Ecto neural progenitor cell (in vitro differentiated cells): ENCODE measurements around the gene BCAP29.

Experiments
- DNase-seq: peaks from one replicate; pipeline ENCODE4 v3.0.0-alpha.2; 2018; ENCODE audit warnings: low spot score

The BCAP29 gene

GRCh38 chr7:107582875-107583274, 2.8 kb downstream of the BCAP29 start:
- no peak for DNase-seq

- DNase-seq = no peak
Observed at GRCh38 chr7:107584716-107585115, 4.7 kb downstream of the BCAP29 start.

DNA sequence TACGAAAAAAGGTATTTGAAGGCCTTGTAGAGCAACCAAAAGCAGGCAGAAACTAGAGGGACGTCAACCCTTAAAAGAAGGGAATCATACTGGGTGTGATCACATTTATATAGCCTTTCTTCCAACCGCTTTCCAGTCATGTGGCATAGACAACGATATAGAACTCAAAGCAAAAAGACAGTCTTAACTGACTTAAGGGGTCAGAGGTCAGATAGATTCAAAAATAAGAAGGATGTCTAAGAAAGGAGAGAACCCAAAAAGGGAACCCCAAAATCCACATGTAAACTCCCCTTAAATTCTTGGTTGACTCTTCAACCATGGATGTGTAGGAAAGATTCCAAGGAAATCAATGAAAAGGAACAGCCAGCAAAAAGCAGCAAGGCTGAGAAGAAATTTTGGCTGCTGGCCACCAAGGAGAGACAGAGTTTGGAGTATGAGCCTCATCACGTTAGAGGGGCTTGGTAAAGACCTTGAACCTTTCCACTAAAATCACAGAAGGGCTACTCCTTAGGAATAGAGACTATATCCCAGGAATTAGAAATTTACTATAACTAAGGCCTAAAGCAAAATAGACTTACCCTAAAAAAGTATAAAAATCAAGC, 8.6 kb downstream of the BCAP29 start:
- DNase-seq = no peak

- DNase-seq = no peak
Observed at GRCh38 chr7:107591421-107591820, 11.4 kb downstream of the BCAP29 start.

GRCh38 chr7:107592361-107593024, 12.4 kb downstream of the BCAP29 start:
- no peak for DNase-seq

- no peak for DNase-seq
Observed at GRCh38 chr7:107593025-107593410, 13.0 kb downstream of the BCAP29 start.

DNA sequence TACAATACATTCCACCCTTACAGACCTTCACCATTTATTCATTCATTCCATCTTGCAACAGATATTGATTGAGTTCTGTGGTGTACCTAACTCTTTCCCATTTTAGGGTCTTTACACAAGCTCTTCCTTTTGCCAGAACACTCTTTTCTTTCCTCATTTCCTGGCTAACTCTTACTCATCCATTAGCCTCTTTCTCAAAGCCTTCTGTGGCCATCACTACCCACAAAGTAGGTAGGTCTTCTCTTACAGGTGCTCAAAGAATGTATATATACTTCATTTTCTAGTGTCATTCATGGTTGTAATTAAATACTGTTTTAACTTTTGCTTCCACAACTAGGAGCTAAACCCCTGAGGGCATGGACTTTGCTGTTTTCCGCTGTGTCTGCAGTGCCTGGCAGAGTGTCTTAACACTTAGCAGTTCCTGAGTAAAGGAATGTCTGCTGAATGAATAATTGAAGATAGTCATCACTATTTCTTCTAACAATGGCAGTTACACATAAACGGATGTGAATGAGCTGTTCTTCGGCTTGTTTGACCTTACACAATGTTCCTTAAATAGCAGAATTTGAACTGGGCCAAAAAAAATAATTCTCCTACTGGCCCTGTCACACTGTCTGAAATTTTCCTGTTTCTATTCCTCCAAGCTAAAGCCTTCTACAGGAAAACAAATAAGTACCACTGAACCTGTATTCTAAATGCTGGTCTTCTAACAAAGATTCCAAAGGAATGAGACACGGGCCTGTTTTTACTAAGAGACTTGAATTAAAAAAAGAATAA, 15.1 kb downstream of the BCAP29 start:
- no peak for DNase-seq

GRCh38 chr7:107596881-107597581, 17.0 kb downstream of the BCAP29 start:
- DNase-seq = no peak

- DNase-seq = no peak
Observed at GRCh38 chr7:107597582-107597916, 17.5 kb downstream of the BCAP29 start.

DNA sequence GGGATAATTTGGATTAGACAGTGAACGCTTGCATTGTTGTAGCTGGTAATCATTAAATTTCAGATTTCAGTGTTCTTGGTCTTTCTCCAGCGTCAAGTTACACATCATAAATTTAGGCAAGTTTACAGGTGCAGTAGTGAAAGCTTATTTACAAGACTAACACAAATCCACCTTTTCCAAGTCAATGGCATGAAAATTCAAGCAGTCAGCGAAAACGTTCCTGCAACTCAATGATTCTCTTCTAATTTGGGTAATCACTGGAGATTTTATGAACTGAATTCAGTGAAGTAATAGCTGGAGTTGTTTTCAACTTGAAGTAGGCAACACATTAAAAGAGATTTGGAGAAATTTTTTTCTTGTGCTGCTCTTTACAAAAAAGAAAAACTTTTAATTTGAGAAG, 17.9 kb downstream of the BCAP29 start:
- DNase-seq = no peak

DNA sequence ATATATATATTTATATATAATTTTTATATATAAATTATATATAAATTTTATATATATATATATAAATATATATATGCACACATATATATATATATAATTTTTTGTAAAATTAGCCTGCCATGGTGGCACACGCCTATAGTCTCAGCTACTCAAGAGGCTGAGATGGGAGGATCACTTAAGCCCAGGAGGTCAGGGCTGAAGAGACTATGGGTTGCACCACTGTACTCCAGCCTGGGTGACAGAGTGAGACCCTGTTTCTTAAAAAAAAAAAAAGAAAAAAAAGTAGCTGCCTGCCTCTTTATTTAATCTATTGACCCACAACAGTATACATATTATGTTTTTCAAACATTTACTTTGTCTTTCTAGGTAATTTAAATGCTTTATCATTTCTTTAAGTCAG, 19.2 kb downstream of the BCAP29 start:
- DNase-seq = no peak

DNA sequence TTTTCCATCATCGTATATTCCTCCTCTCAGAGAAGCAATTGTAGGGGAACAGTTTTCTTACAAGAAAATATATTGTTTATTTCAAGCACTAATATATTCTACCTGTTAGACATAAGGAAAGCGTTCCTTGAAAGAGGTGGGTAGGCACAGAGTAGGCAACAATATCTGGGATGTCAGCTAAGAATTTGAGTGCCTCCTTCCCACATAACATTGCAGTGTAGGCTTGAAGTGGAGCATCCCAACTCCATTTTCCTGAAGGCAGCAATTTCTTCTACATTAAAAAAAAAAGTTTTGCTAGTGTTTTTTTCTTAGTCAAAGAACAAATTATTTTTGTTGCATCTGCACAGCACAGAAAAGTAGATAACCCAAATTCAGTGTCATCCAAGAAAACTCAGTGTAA, 20.8 kb downstream of the BCAP29 start:
- DNase-seq = no peak

DNA sequence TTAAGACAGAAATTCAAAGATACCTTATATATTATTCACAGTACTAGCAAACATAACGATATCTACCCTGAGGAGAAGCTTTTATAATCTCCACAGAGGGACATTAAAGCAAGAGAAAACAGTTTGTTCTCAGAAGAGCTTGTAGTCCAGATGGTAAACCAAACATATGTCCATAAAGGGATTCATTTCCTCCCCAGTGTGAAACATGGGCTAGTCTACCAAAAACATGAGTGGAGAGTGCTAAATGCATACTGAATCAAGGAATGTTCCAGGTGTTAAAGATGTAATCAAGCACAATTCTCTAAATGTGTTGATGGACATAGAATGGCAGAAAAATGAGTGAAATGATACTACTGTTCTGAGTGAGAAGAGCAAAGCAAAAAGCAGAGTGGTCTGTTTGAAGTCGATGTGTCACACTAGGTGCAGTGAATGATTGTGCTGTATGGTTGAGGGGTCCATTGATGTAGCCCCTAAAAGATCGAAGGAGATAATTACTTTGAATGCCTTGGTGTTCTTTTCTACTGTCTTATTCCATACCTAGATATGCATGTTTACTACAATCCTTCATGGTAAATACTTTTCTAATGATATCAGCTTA, 25.3 kb downstream of the BCAP29 start:
- DNase-seq = no peak

- DNase-seq = no peak
Observed at GRCh38 chr7:107606303-107606702, 26.3 kb downstream of the BCAP29 start.

DNA sequence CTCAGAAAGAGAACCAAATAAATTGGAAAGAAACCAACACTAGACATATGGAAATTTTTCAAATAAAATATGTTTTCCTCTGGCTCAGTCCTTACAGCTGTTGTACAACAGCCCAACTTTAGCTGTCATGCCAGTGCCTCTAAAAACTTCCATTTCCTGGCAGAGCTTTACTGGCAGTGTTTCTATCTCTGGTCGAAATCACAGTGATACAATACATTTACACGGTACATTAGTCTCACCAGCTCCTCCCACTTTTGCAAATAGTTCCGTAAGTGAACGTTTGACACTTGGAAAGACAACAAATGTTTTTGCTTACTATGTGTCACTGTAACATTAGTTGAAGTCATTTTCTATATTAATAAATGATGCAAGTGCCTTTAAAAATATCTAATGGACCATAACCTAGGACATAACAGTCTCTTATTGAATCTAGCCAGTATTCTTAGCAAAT, 29.8 kb downstream of the BCAP29 start:
- DNase-seq = no peak

DNA sequence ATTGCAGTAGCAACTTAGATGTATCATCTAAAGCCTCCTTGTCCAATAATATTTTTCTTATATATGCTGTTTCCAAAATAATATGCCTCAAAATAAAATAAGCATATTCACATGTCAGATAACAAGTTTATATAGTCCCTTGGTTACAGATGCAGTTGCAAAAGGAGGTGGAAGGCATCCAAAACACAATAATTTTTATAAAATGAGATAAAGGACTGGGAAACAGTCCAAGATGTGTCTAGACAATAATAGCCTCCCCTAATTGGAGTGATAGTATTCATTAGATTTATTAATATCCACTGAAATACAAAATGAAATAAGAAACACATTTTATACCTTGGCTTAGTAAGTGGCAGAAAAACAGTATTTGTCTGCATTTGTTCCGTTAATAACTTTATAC, 30.3 kb downstream of the BCAP29 start:
- DNase-seq = no peak

- DNase-seq = no peak
Observed at GRCh38 chr7:107613439-107613838, 33.4 kb downstream of the BCAP29 start.

GRCh38 chr7:107613948-107614347, 33.9 kb downstream of the BCAP29 start:
- no peak for DNase-seq

DNA sequence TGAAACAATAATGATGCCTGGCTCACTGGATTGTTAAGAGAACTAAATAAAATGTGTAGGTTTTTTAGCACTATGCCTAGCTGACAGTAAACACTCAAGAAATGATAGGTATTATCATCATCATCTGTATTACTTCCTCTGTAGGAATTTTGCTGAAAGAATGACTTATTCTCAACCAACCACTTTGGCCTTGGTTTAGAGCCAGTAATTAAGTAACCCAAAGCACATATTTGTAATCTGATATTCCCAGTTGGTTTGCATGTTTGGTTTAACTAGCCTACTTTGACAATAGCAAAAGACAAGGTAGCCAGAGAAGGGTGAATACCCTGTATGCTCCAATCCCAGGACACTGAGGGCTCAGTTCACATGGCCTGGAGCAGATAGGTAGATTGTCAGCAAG, 34.4 kb downstream of the BCAP29 start:
- no peak for DNase-seq

DNA sequence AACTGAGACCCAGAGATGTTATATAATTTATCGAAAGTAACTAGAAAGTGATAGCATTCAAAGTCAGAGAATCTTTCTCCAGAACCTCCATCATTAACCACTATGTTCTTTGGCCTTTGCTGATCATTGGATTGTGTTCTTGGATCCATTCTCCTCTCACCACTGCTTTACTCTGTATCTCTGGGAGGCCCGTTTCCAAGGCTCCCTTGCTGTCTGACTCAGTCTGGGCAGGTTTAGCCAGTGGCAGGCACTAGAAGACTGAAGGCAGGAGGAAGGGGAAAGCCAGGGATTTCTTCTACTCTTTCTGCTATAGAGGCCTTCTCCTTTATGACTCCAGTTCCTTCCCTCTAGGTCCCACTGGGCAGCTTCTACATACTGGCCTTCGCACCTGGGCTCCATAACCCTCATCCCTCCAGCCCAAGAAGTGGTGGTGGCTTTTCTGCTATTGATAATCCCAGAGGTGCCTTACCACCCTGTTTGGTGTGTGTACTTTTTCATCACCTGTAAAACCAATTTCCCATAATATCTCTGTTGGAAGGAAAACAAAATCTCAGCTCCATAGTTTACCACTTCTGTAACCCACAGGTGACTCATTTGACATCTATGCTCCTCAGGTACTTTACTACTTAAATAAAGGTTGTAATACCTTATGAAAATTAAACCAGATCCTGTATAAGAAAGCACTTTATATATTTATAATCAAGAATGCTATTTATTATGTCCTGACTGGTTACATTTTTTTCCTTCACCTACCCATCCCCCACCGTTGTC, 36.0 kb downstream of the BCAP29 start:
- DNase-seq = no peak

DNA sequence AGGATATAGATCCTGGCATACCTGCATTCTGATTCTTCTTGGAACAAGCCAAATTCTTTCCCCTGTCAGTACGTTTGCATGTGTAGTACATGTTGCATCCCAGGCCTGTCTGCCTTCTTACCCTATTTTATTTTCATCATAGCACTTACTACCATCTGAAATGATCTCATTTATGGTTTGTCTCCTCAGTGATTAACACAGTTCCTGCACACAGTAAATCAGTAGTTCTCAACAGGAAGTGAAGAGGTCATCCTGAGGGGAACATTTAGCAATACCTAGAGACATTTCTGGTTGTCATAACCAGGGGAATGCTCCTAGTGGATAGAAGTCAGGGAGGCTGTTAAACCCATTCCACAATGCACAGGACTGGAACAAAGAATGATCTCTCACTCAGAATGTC, 42.4 kb downstream of the BCAP29 start:
- no peak for DNase-seq

DNA sequence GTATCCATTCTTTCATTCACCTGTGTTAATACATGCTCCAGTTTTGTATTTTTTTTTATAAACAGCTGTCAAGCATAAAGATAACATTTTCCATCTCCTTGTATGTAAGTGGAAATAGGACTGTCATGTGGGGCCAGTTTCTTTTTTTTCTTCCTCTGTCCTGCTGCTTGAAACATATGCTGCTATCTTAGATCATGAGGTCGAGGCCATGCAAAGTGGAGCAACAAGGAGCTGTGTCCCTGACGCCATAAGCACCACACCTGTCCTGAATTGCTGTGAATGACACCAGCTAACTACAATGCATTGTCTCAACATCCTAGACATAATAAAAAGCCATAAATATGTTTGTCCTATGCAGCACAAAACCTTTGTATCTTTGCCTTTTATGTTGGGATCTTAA, 42.8 kb downstream of the BCAP29 start:
- DNase-seq = no peak
